CD14-positive monocyte (primary cell): ENCODE results near the gene MAX. TPM values are rescaled to one million over a fixed set of nuclear protein-coding genes. Genes with fewer than 3 reads are reported as not detected.

Experiments used
- DNase-seq, 3 donors: peaks; one replicate each; pipeline ENCODE4 v3.0.0-alpha.2; 2011 to 2022
- H2AFZ ChIP-seq: 2 replicates; pipeline ENCODE4 v1.6.0; 2012; ENCODE audit warnings: mild to moderate bottlenecking, low read depth, low read length, inconsistent platforms; ENCODE audit not compliant: insufficient read depth, poor library complexity, severe bottlenecking
- H3K27ac ChIP-seq, 2 donors: 1 replicate in 1 of 2; 2 replicates in 1 of 2; pipeline ENCODE4 v1.5.1; 2012 to 2013; ENCODE audit warnings: low read length in 2 of 2, control low read depth in 1 of 2, inconsistent platforms in 1 of 2, low read depth in 1 of 2, mild to moderate bottlenecking in 1 of 2
- H3K27me3 ChIP-seq, 2 donors: one replicate each; pipeline versions ENCODE4 v1.6.0 to v1.6.1; 2011 to 2013; ENCODE audit warnings: low read length in 2 of 2; ENCODE audit not compliant: control insufficient read depth in 2 of 2, insufficient read depth in 2 of 2
- H3K36me3 ChIP-seq, 2 donors: replicated peaks in 1 of 2; 1 replicate in 1 of 2; 2 replicates in 1 of 2; pipeline versions ENCODE4 v1.5.1 to v1.6.1; 2012 to 2013; ENCODE audit warnings: low read length in 2 of 2, control low read depth in 1 of 2, inconsistent platforms in 1 of 2, mild to moderate bottlenecking in 1 of 2; ENCODE audit not compliant: insufficient read depth in 2 of 2, control insufficient read depth in 1 of 2
- H3K4me1 ChIP-seq, 2 donors: 1 replicate in 1 of 2; 2 replicates in 1 of 2; pipeline versions ENCODE4 v1.5.1 to v1.6.1; 2012 to 2013; ENCODE audit warnings: low read length in 2 of 2, control low read depth in 1 of 2, inconsistent platforms in 1 of 2, mild to moderate bottlenecking in 1 of 2, moderate library complexity in 1 of 2; ENCODE audit not compliant: insufficient read depth in 2 of 2, control insufficient read depth in 1 of 2
- H3K4me2 ChIP-seq: replicated peaks from 2 replicates; pipeline ENCODE3; 2012; ENCODE audit warnings: low read length, moderate library complexity, mild to moderate bottlenecking; ENCODE audit not compliant: poor library complexity, severe bottlenecking; ENCODE audit errors: extremely low read depth
- H3K4me3 ChIP-seq, 3 experiments: fragments of 200-600 bp in 1 of 3; sonication (generic) in 1 of 3; replicated peaks in 1 of 3; 1 replicate in 2 of 3; 2 replicates in 1 of 3; pipeline ENCODE4 v1.5.1; 2011 to 2013; ENCODE audit warnings: low read length in 3 of 3, mild to moderate bottlenecking in 3 of 3, control low read depth in 2 of 3, low read depth in 2 of 3, inconsistent platforms in 1 of 3, moderate library complexity in 1 of 3
- H3K79me2 ChIP-seq: 2 replicates; pipeline ENCODE4 v1.6.0; 2012; ENCODE audit warnings: mild to moderate bottlenecking, control low read depth, inconsistent platforms, low read length, moderate library complexity; ENCODE audit not compliant: insufficient read depth
- H3K9ac ChIP-seq: 2 replicates; pipeline ENCODE4 v1.6.0; 2017; ENCODE audit warnings: low read length, mild to moderate bottlenecking; ENCODE audit not compliant: insufficient read depth, poor library complexity, severe bottlenecking
- H3K9me3 ChIP-seq, 2 donors: replicated peaks in 1 of 2; 1 replicate in 1 of 2; 2 replicates in 1 of 2; pipeline versions ENCODE4 v1.5.1 to v1.6.1; 2012 to 2013; ENCODE audit warnings: low read length in 2 of 2, control low read depth in 1 of 2; ENCODE audit not compliant: control insufficient read depth in 1 of 2, insufficient read depth in 1 of 2
- H4K20me1 ChIP-seq: 2 replicates; pipeline ENCODE4 v1.6.0; 2012; ENCODE audit warnings: mild to moderate bottlenecking, low read length, control low read depth, moderate library complexity; ENCODE audit not compliant: insufficient read depth
- H3K27ac Mint-ChIP-seq, 7 donors: one replicate each; pipeline ENCODE4 v1.8.0; 2020; ENCODE audit warnings: mild to moderate bottlenecking in 7 of 7, mixed read lengths in 7 of 7, moderate library complexity in 6 of 7, inconsistent platforms in 2 of 7
- H3K27me3 Mint-ChIP-seq, 3 donors: one replicate each; pipeline ENCODE4 v1.8.0; 2021 to 2022; ENCODE audit warnings: low read depth in 3 of 3, mild to moderate bottlenecking in 3 of 3, mixed read lengths in 3 of 3, moderate library complexity in 3 of 3, inconsistent platforms in 1 of 3
- H3K36me3 Mint-ChIP-seq, 2 donors: one replicate each; pipeline ENCODE4 v1.8.0; 2020; ENCODE audit warnings: mixed read lengths in 2 of 2, inconsistent platforms in 1 of 2, mild to moderate bottlenecking in 1 of 2
- H3K4me1 Mint-ChIP-seq: one replicate; pipeline ENCODE4 v1.8.0; 2020; ENCODE audit warnings: mild to moderate bottlenecking, mixed read lengths
- H3K4me3 Mint-ChIP-seq, 2 donors: one replicate each; pipeline ENCODE4 v1.8.0; 2020; ENCODE audit warnings: mild to moderate bottlenecking in 2 of 2, mixed read lengths in 2 of 2, moderate library complexity in 1 of 2
- H3K9me3 Mint-ChIP-seq, 7 donors: one replicate each; pipeline ENCODE4 v1.8.0; 2020 to 2022; ENCODE audit warnings: mixed read lengths in 7 of 7, mild to moderate bottlenecking in 6 of 7, moderate library complexity in 6 of 7, inconsistent platforms in 2 of 7
- CTCF ChIP-seq: fragments of 200-600 bp; IDR thresholded peaks from one replicate; pipeline ENCODE4 v1.8.0; 2022; ENCODE audit warnings: antibody characterized with exemption, mild to moderate bottlenecking
- WGBS: methylation state at CpG from one replicate; pipeline ENCODE4 v1.1.5; 2013; ENCODE audit warnings: missing lambda C conversion rate; ENCODE audit not compliant: insufficient coverage; 5-methylcytosine and 5-hydroxymethylcytosine counted together
- intact Hi-C, 2 donors: fragments of 100-400 bp; cut with micrococcal nuclease; formaldehyde crosslinking; loops; one replicate each; pipeline versions ENCODE4 v1.15.0 to v1.15.1; 2023
- polyA plus RNA-seq, 3 donors: library from polyadenylated mRNA; depleted of rRNA in 1 of 3; unstranded in 2 of 3; stranded (reverse) in 1 of 3; fragments of 300-500 nt in 2 of 3; fragments of >200 nt in 1 of 3; fragmentation: Illumina TruSeq in 2 of 3; gene quantifications; 1 replicate in 2 of 3; 2 replicates in 1 of 3; pipeline ENCODE4 v1.2.3, GENCODE V29; 2012 to 2021

MAX gene
- polyA plus RNA-seq, 3 donors: 78.2 to 87.0 (median 81.5) TPM

- H3K36me3 Mint-ChIP-seq: no peaks in the 10 kb centered on the region
- 75% methylated on average over 2 of the region's 5 CpGs for WGBS
- H4K20me1 ChIP-seq: no peaks in the 10 kb centered on the region
- no peak overlapping the region for H3K4me2 ChIP-seq
- no peak overlapping the region for H3K4me3 ChIP-seq
- intact Hi-C loops: no loop called here
- no peak overlapping the region for H3K9ac ChIP-seq
- H3K36me3 ChIP-seq: no peaks in the 10 kb centered on the region
- no peak overlapping the region for H3K27ac Mint-ChIP-seq
- no peaks in the 10 kb centered on the region for H3K79me2 ChIP-seq
- no peaks in the 10 kb centered on the region for H3K27me3 ChIP-seq
- H3K27ac ChIP-seq: no peak overlapping the region
- no peaks in the 10 kb centered on the region for H3K9me3 Mint-ChIP-seq
- H3K4me1 ChIP-seq: no peaks in the 10 kb centered on the region
- no peak overlapping the region for H3K4me3 Mint-ChIP-seq
- H3K27me3 Mint-ChIP-seq: peaks cover 0 to 7% (median 3%) of the 10 kb centered on the region in 3 donors
- TF ChIP-seq CTCF: no peak
- no peak overlapping the region for H2AFZ ChIP-seq
- H3K9me3 ChIP-seq: no peaks in the 10 kb centered on the region
- DNase-seq: no peak
- peaks cover 10% of the 10 kb centered on the region for H3K4me1 Mint-ChIP-seq
Measured at GRCh38 chr14:65128096-65128495, 25.8 kb upstream of the MAX start.

- Histone ChIP-seq H3K79me2 (no peaks in the 10 kb centered on the region), H2AFZ (peak overlapping the region; percentile 8), H3K27me3 (no peaks in the 10 kb centered on the region), H3K27ac (no peak overlapping the region), H3K9me3 (no peaks in the 10 kb centered on the region), H3K36me3 (no peaks in the 10 kb centered on the region), H3K9ac (no peak overlapping the region), H3K4me1 (no peaks in the 10 kb centered on the region), H3K4me2 (no peak overlapping the region), H3K4me3 (no peak overlapping the region), H4K20me1 (no peaks in the 10 kb centered on the region)
- DNase-seq: no peak
- Mint-ChIP-seq H3K9me3 (peaks cover 3 to 10% (median 5%) of the 10 kb centered on the region in 7 donors), H3K36me3 (no peaks in the 10 kb centered on the region), H3K4me1 (peaks cover 5% of the 10 kb centered on the region), H3K27ac (no peak overlapping the region), H3K4me3 (no peak overlapping the region), H3K27me3 (peaks cover 0 to 3% (median 2%) of the 10 kb centered on the region in 3 donors)
- 93% methylated on average over 6 of the region's 15 CpGs for WGBS
- intact Hi-C loops: no loop called here
- TF ChIP-seq CTCF: no peak
Measured at GRCh38 chr14:65117769-65118745, 15.7 kb upstream of the MAX start.
